Activated naive CD4-positive, alpha-beta T cell treated with Interleukin-2 at 50 U/mL for 16 hours (primary cell): ENCODE results near the gene CLBA1.

Experiments
- DNase-seq: peaks from one replicate; pipeline ENCODE4 v3.0.0-alpha.2; 2020

Gene CLBA1

DNA sequence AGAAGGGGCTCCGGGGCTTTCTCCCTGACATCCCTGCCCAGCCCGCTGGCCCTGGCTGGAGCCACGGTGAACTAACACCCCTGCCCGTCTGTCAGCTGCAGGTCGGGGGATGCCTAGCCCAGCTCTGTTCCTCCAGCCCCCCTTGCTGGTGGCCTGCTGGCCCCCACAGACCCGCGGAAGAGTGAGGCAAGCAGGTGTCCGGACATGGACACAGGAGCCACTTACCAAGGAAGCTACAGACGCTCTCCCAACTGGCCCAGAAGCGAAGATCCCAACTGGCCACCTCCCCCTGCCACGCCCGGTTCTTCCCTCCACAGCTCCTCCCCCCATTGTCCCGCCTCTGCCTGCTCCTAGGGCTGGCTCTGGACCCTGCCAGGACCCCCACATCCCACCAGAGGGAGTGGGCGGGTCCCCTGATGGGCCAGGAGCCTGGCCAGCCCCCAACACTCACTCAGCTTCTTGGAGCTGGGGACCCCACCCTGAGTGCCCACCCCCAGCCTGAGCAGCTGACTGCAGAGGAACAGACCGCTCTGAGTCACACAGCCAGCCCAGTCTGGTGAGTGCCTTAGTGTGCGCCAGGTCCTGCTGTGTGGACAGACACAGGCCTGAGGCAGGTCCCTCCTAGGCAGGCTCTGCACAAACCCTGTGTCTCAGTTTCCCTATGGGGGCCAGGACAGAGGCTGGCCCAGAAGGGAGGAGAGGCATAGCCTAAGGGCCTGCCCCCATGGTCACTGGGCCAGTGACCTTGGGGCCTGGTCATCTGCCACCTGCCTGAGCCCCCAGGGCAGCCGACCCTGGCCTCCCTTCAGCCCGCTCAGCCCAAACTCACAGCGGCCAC, 15.1 kb upstream of the CLBA1 start:
- no peak for DNase-seq

DNA sequence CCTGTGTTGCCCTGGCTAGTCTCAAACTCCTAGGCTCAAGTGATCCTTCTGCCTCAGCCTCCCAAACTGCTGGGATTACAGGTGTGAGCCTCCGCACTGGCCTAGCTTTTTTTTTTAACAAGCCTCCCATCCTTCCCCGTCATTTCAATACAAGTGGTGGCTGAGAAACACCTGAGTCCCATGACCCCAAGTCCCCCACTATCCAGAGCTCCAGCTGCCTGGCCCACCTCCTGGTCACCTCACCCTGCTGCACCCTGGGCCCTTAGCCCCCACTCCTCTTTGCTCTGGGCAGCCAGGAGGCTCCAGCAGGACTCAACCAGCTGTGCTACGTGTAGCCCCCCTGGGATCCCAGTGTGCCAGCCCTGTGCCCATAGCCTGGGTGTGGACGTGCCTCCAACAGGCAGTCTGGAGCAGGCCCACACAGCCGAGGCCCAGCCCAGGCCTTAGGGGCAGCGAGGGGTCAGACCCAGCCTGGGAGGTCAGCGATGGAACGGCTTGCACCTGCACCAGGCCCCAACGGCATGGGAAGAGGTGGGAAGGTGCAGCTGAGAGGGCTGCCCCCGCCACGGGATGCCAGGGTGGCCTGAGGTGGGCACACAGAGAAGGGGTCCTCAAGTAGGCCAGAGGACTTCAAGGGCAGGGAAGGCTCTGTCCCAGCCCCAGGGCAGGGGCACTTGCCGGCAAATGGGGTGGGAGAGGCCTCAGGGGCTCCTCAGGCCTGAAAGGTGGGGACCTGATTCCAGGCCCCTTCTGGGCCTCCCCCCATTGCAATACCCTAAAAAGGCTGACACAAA, 13.9 kb upstream of the CLBA1 start:
- no peak for DNase-seq

DNA sequence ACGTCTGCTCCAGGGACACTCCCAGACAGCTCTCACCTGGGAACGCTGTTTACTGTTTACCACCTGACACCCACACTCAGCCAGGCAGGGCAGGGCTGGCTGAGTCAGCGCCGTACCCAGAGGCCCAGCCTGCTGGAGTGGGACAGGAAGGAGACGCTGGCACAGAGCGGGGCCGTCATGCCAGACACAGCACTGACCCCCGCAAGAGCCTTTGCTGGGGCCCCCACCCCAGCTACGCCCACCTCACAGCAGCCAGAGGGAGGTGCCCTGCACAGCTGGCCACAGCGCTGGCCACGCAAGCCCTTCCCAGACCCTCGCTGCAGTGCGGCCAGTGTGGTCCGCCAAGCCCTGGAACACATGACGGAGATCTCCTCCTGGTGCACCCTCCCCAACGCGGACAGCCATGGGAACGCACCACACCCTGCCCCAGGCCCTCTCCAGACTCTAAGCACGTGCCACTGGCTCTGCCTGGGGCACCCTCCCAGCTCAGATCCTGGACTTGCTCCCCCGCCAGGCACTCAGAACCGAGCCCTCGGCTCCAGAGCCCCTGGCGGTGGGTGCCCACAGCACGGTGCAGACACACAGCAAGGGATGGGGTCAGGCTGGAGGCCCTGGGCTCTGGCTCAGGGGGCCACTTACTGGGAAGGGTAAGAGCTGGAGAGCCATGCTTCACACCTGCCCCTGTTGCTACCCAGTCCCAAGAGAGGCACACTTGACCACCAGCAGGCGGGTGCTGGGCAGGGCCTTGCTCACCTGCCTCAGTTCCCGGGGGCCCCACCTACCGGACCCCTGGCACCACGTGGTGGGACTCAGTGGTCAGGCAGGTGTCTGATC, 13.1 kb upstream of the CLBA1 start:
- DNase-seq, result no peak

GRCh38 chr14:104973135-104973384, 12.5 kb upstream of the CLBA1 start:
- no peak for DNase-seq

GRCh38 chr14:104973385-104974145, 12.0 kb upstream of the CLBA1 start:
- no peak for DNase-seq

DNA sequence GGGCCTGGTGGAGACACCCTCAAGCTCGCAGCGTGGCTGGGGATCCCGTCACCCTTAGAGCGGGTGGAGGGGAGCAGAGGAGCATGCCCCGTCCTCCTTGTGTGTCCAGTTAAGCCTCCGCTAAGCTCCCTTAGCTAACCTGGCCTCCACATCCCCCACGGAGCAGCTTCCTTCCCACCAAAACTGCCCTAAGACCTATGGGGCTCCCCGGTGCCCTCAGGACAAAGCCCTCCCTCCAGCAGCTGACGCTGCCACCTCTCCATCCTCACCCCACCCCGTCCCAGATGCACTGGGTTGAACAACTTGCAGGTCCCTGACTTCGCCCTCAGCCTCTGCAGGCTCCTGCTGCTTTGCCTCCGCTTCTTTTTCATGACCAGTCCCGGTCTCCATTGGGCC, 11.4 kb upstream of the CLBA1 start:
- DNase-seq, result no peak

DNA sequence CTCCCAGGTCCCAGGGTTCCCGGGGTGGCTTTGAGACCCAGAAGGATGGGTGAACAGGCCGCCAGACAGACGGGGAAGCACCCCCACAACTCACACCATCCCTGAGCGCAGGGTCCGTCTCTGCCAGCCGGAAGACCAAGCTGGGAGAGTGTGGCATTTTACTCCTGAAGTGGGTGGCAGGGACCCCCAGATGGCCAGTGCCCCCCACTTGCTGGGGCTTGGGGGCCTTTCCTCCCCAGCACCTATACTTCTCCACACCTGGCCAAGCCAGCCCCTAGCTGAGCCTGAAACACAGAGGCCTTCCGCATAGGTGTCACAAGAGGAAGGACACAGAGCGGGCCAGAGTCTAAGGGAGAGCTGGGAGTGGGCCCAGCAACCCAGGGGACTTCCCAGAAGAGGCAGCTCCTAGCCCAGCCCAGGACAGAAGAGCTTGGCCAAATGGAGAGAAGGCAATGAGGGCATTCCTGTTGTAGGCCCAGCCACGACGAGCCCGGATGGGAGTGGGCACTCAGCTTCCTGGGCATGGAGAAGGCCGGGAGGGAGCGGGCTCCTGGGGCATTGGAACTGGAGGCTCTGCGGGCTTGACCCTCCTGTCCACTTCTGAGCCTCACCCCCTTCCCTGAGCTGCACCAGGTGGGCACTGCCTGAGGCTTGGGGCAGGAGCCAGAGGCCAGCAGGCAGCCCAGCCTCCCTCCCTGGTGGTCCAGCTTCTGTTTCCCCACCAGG, 10.8 kb upstream of the CLBA1 start:
- DNase-seq, result no peak

DNA sequence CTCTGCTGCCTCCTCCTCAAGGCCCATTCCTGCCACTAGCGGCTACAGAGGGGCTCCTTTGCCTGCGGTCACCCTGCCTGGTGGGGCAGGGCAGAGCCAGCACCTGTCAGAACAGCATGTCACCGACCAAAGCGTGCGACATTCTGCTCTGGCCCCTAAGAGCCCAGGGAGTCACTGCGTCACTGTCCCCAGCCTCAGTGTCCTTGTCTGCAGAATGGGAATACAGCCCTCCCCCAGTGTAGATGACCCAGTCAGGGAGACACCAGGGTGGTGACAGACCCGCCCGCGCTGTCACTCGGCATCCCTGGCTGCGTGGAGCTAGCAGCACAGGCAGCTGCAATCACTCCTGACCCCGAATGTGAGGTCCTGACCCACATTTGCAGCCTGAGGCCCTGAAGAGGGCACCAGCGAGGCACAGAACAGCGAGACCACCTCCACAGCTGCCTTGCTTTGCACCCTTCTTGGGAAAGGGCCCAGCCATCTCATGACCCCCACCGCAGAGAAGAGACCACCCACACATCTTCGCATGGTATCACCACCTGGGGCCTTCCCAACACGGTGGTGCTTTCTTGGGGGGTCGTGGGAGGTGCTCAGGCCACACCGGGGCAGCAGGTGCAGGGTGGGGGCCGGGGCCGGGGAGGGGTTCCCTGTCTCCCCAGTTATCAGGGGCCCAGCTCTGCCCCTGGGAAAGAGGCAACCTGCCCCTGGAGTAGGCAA, 9.9 kb upstream of the CLBA1 start:
- no peak for DNase-seq

DNA sequence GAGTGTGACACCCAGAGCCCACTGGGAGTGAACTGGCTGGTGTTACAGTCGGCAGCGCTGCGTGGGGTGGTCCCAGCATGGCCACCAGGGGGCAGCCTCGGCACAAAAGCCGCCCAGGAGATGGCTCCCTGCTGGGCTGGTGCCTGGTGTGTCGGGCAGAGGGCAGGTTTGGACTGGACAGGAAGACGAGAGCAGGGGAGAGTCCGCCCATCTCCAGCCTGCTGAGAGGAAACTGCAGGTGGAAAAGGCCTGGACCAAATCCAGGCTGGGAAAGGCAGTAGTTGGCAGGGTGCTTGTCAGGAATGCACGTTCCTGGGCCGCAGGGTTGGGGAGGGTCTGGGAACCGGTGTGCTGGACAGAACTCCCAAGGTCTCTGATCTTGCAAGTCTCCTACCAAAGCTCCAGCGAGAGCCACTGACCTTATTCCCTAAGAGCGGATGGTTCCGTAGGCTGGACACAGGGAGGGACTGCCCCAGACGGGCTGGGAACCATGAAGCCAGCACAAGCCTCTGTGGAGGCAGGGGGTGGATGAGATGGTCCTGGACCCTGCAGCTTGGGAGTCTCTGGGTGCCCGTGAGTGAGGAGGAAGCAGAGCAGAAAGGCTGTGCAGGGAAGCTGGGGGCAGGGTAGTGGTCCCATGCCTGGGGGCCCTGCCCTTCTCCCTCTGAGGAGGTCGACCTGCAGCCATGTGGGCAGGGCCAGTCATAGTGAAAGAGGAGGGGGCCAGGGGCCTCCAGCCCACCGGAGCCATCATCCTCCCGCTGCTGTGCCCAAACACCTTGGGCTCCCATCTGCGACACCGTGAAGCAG, 9.2 kb upstream of the CLBA1 start:
- DNase-seq, result peak; percentile 90

DNA sequence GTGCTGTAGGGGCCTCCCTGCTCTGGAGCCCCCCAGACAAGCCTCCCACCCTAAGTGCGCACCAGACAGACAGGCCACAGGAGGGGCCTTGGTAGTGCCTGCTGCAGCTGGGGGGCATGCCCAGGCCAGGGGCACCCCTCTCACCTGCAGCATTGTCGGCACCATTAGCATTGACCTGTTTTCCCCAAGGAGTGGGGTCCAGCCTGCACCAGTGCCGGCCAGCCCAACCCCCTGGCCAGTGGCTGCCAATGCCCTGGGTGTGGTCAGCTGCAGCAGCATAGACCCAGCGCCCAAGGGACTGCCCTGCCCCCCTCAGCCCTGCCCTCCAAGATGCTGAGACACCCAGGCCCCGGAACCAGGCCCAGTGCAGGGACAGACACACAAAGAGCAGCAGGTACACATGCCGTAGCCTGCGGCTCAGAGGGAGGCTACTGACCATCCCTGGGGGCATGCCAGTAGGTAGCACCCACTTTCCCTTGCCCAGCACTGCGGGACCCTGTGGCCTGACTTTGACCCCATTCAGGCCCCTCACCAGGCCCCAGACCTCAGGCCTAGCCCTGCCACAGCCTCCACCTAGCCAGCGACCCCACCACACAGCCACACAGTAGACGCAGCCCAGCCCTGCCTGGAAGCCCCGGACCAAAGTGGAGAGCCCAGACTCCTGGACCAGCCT, 8.4 kb upstream of the CLBA1 start:
- DNase-seq, result no peak

GRCh38 chr14:104977681-104978653, 7.6 kb upstream of the CLBA1 start, which contains the start of gene AHNAK2:
AHNAK2 (minus strand) TSS chr14:104978374; CDS start chr14:104978237, 137 bp downstream.
- DNase-seq, result peak; percentile 59

GRCh38 chr14:104978746-104979691, 6.6 kb upstream of the CLBA1 start:
- DNase-seq, result no peak

- no peak for DNase-seq
Observed at GRCh38 chr14:104979758-104980610, 5.6 kb upstream of the CLBA1 start.

DNA sequence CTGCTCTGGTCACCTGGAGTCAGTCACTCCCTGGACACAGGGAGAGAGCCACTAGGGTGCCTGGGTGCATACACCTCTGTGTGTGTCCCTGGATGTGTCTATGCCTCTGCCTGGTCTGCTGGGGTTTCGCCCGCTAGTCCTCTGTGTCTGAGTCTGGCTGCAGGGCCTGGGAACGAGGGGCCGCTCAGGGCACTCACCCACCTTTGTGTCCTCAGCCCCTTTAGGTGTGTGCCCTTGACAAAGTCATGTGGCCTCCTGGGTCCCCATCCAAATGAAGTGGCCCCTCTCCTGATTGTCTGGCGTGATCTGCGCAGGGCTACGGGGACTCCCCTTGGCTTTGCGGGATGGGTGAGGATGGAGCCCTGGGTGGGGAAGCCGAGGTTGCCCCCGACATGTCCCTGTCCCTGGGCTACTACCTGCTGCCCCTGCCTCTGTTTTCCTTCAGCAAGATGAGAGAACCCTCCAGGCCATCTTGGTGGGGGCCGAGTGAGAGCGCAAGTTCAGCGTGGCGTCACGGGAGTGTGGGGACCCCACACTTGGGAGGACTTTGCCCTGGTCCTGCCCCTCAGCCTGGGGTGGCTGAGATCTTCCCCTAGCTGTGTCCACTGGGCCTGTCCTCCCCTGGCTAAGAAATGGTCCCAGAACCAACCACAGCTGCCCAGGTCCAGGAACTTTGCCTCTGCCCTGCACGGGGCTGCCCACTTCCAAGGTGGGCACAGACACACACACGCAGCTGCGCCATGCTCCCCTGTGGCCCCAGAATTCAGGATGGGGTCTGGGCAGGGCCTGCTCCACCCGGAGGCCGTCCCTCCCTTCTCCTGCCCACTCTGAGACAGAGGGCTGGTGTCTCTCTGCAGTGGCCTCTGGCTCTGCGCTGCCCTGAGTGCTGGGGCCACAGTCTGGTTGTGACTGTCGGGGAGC, 4.7 kb upstream of the CLBA1 start:
- DNase-seq, result no peak
